AG08395 (cell line): ENCODE results near the gene WSB1.

Experiments used
- DNase-seq: peaks from one replicate; pipeline ENCODE4 v3.0.0; 2012; ENCODE audit warnings: mixed read lengths, low spot score

WSB1 gene

GRCh38 chr17:27357236-27357635, 63.3 kb downstream of the WSB1 start:
- no peak for DNase-seq

GRCh38 chr17:27360507-27360906, 66.6 kb downstream of the WSB1 start:
- no peak for DNase-seq

GRCh38 chr17:27361695-27362094, 67.8 kb downstream of the WSB1 start:
- no peak for DNase-seq

- DNase-seq, result no peak
These were observed 68.6 kb downstream of the WSB1 start for GRCh38 chr17:27362503-27362902.

GRCh38 chr17:27362909-27363308, 69.0 kb downstream of the WSB1 start:
- no peak for DNase-seq

GRCh38 chr17:27363326-27363725, 69.4 kb downstream of the WSB1 start:
- no peak for DNase-seq
